Measurements from ENCODE around the gene TXNDC5. TPM values are rescaled to one million over a fixed set of nuclear protein-coding genes. Genes with fewer than 3 reads are reported as not detected.
A peak's percentile ranks its signal among the peaks of the same experiment; 100 is the strongest.

The TXNDC5 gene
- polyA plus RNA-seq (2011; rRNA removed) (253 and 273 TPM in 2 replicates), polyA minus RNA-seq (2011; rRNA and poly(A)+ RNA removed) (132 and 139 TPM in 2 replicates)

GRCh38 chr6:7910654-7911344 is at the start of gene TXNDC5:
TXNDC5 (minus strand) TSS chr6:7910788; CDS start chr6:7910776, 12 bp downstream.
- ChIA-PET POLR2A (no interaction called here), CTCF (interaction anchor here (2.1 kb wide), 1 partner anchor 188 kb away, joined by 9 read pairs; no protein-coding TSS in a partner anchor)
- Histone ChIP-seq H3K27me3 (ENCODE audit: control insufficient read depth, insufficient read depth, low read length) (peaks cover 2% of the 10 kb centered on the region; the same call in 1 of the 2 replicates), H3K4me3 (ENCODE audit: low read depth, low read length) (peak within 1 kb of the TSS; percentile 72), H3K36me3 (ENCODE audit: control insufficient read depth, insufficient read depth, low read length) (no peaks in the 10 kb centered on the region)
- no peak for TF ChIP-seq CTCF (IDR thresholded peaks at IDR 0.05; ENCODE audit: insufficient read depth, low read depth, low read length)
- DNase-seq (ENCODE audit: low read depth), result no peak

- DNase-seq (ENCODE audit: low read depth), result no peak
- H3K27me3 ChIP-seq (ENCODE audit: control insufficient read depth, insufficient read depth, low read length), result no peaks in the 10 kb centered on the region
- no peak for TF ChIP-seq CTCF (IDR thresholded peaks at IDR 0.05; ENCODE audit: insufficient read depth, low read depth, low read length)
- POLR2A ChIA-PET, result no interaction called here
- H3K4me3 ChIP-seq (ENCODE audit: low read depth, low read length), result no peak overlapping the region
- CTCF ChIA-PET, result no interaction called here
- no peaks in the 10 kb centered on the region for H3K36me3 ChIP-seq (ENCODE audit: control insufficient read depth, insufficient read depth, low read length)
Observed at GRCh38 chr6:7960141-7960540, 49.6 kb upstream of the TXNDC5 start.

- no peak for DNase-seq (ENCODE audit: low read depth)
- CTCF ChIA-PET, result no interaction called here
- TF ChIP-seq CTCF (IDR thresholded peaks at IDR 0.05; ENCODE audit: insufficient read depth, low read depth, low read length), result no peak
- Histone ChIP-seq H3K36me3 (ENCODE audit: control insufficient read depth, insufficient read depth, low read length) (no peaks in the 10 kb centered on the region), H3K27me3 (ENCODE audit: control insufficient read depth, insufficient read depth, low read length) (no peaks in the 10 kb centered on the region), H3K4me3 (ENCODE audit: low read depth, low read length) (no peak overlapping the region)
- POLR2A ChIA-PET, result no interaction called here
Observed at GRCh38 chr6:7959453-7959852, 48.9 kb upstream of the TXNDC5 start.

- DNase-seq (ENCODE audit: low read depth), result no peak
- H3K4me3 ChIP-seq (ENCODE audit: low read depth, low read length), result no peak overlapping the region
- H3K36me3 ChIP-seq (ENCODE audit: control insufficient read depth, insufficient read depth, low read length), result no peaks in the 10 kb centered on the region
- ChIA-PET POLR2A (no interaction called here), CTCF (no interaction called here)
- TF ChIP-seq CTCF (IDR thresholded peaks at IDR 0.05; ENCODE audit: insufficient read depth, low read depth, low read length), result no peak
- no peaks in the 10 kb centered on the region for H3K27me3 ChIP-seq (ENCODE audit: control insufficient read depth, insufficient read depth, low read length)
Observed at GRCh38 chr6:7958464-7958863, 47.9 kb upstream of the TXNDC5 start.

GRCh38 chr6:7956257-7956656 is 45.7 kb upstream of the TXNDC5 start:
- Histone ChIP-seq H3K4me3 (ENCODE audit: low read depth, low read length) (no peak overlapping the region), H3K36me3 (ENCODE audit: control insufficient read depth, insufficient read depth, low read length) (no peaks in the 10 kb centered on the region), H3K27me3 (ENCODE audit: control insufficient read depth, insufficient read depth, low read length) (no peaks in the 10 kb centered on the region)
- no peak for TF ChIP-seq CTCF (IDR thresholded peaks at IDR 0.05; ENCODE audit: insufficient read depth, low read depth, low read length)
- DNase-seq (ENCODE audit: low read depth), result no peak
- ChIA-PET CTCF (no interaction called here), POLR2A (no interaction called here)

Data from BJ (cell line).